Body of pancreas (tissue), 4 donors: ENCODE measurements around the gene CASP9. TPM values are rescaled to one million over a fixed set of nuclear protein-coding genes. Genes with fewer than 3 reads are reported as not detected.
"Not testable (repeated sequence)": the region's sequence is repeated elsewhere in the genome, so short reads cannot be mapped to it uniquely, and the experiment has no call there.

Experiments used
- ATAC-seq: fragments of 150-250 bp; one replicate; pipeline ENCODE4 v1.9.1; 2016
- DNase-seq, 4 donors: peaks; one replicate each; pipeline ENCODE4 v3.0.0-alpha.2; 2019
- H3K27ac ChIP-seq, 4 donors: fragments of 200-600 bp; sonication (generic); 1 replicate in 3 of 4; 2 replicates in 1 of 4; pipeline versions ENCODE4 v1.5.1 to v1.6.1; 2016 to 2019; ENCODE audit warnings: mild to moderate bottlenecking in 1 of 4, mixed read lengths in 1 of 4, moderate library complexity in 1 of 4
- H3K27me3 ChIP-seq, 2 donors: fragments of 200-600 bp; sonication (generic); one replicate each; pipeline ENCODE4 v1.6.0; 2016; ENCODE audit warnings: mild to moderate bottlenecking in 1 of 2
- H3K36me3 ChIP-seq, 2 donors: fragments of 200-600 bp; sonication (generic); replicated peaks in 1 of 2; 2 replicates each; pipeline ENCODE4 v1.5.1; 2016; ENCODE audit warnings: low read depth in 2 of 2; ENCODE audit not compliant: insufficient read depth in 1 of 2
- H3K4me1 ChIP-seq: fragments of 200-600 bp; sonication (generic); one replicate; pipeline ENCODE4 v1.6.0; 2016
- H3K4me3 ChIP-seq, 2 donors: fragments of 200-600 bp; sonication (generic); 1 replicate in 1 of 2; 2 replicates in 1 of 2; pipeline ENCODE4 v1.5.1; 2016 to 2019
- H3K9me3 ChIP-seq, 3 donors: fragments of 200-600 bp; sonication (generic); 1 replicate in 2 of 3; 2 replicates in 1 of 3; pipeline ENCODE4 v1.5.1; 2016
- POLR2A ChIP-seq, 3 donors: fragments of 450-650 bp; IDR thresholded peaks; one replicate each; pipeline ENCODE4 v1.6.1; 2016; ENCODE audit warnings: antibody characterized with exemption in 3 of 3, mild to moderate bottlenecking in 2 of 3
- WGBS, 2 donors: methylation state at CpG; one replicate each; pipeline ENCODE4 v1.1.5; 2017; 5-methylcytosine and 5-hydroxymethylcytosine counted together
- intact Hi-C: fragments of 100-400 bp; cut with DNase I; formaldehyde crosslinking; loops from one replicate; pipeline ENCODE4 v1.15.1; 2023
- total RNA-seq, 2 donors: library from RNA; depleted of rRNA; stranded (reverse); fragments of >200 nt; gene quantifications; one replicate each; pipeline ENCODE4 v1.1.0, GENCODE V29; 2016
- TF ChIP-seq, protein P1 (sequence below), 7 experiments: fragments of 450-650 bp in 4 of 7; fragments of 200-600 bp in 3 of 7; sonication (generic) in 3 of 7; IDR thresholded peaks; one replicate each; pipeline ENCODE4 v1.5.1; 2016 to 2019; ENCODE audit warnings: antibody characterized with exemption in 7 of 7

Gene CASP9
- total RNA-seq, 2 donors from 2014 or later = 12.9 to 21.5 TPM

DNA sequence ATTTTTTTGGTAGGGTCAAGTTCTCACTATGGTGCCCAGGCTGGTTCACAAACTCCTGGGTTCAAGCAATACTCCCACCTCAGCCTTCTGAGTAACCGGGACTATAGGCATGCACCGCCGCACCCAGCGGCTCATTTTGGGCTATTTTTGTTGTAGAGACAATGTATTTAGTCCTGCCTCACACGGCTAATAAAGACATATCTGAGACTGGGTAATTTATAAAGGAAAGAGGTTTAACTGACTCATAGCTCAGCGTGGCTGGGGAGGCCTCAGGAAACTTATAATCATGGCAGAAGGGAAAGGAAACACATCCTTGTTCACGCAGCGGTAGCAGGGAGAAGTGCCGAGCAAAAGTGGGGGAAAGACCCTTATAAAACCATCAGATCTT lies 63.3 kb downstream of the CASP9 start:
- intact Hi-C loops = no loop called here
- ATAC-seq (no peak), DNase-seq (no peak)
- Histone ChIP-seq H3K27me3 (no peaks in the 10 kb centered on the region), H3K4me3 (no peak overlapping the region), H3K27ac (peak overlapping the region; percentile 36 to 87 (median 75)), H3K9me3 (no peaks in the 10 kb centered on the region), H3K4me1 (peaks cover 85% of the 10 kb centered on the region), H3K36me3 (no peaks in the 10 kb centered on the region)
- WGBS, 2 donors = 53% methylated on average over 9 of the region's 9 CpGs
- TF ChIP-seq POLR2A (IDR thresholded peaks at IDR 0.05) = no peak
- TF ChIP-seq, protein P1, sequence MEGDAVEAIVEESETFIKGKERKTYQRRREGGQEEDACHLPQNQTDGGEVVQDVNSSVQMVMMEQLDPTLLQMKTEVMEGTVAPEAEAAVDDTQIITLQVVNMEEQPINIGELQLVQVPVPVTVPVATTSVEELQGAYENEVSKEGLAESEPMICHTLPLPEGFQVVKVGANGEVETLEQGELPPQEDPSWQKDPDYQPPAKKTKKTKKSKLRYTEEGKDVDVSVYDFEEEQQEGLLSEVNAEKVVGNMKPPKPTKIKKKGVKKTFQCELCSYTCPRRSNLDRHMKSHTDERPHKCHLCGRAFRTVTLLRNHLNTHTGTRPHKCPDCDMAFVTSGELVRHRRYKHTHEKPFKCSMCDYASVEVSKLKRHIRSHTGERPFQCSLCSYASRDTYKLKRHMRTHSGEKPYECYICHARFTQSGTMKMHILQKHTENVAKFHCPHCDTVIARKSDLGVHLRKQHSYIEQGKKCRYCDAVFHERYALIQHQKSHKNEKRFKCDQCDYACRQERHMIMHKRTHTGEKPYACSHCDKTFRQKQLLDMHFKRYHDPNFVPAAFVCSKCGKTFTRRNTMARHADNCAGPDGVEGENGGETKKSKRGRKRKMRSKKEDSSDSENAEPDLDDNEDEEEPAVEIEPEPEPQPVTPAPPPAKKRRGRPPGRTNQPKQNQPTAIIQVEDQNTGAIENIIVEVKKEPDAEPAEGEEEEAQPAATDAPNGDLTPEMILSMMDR (IDR thresholded peaks at IDR 0.05) = no peak

DNA sequence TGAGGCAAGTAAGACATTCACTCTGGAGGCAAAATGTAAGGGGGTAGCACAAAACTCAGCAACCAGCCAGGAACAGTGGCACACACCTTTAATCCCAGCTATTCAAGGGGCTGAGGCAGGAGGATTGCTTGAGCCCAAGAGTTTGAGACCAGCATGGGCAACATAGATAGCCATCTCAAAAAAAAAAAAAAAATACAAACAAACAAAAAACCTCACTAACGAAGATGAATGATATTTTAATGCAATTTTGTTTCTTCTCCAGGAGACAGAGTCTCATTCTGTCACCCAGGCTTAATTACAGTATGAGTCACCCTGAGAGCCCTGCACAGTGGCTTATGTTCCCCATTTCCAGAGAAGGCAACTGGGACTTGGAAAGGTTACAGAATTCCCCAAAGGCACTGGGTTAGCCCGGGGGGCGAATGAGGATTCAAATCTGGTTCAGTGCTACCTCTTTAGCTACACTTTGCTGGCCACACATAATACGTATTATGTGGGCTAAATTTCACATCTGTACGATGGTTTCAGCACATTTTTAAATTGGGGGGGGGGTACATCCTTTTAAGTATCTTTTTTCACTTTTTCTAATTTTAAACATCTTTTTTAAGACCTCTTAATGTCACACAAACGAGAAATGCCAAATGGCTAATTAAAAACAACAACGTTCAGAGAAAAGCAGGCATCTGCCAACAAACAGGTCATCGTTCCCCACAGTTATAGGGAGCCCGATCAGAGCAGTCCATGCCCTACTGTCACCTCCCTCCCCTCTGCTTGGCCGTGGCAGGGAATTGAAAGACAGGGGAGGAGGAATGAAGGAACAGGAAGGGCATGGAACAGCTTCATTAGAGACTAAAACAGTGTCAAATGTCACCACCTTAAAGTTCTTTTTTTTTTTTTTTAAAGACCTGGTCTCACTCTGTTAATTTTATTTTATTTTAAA lies 64.0 kb downstream of the CASP9 start:
- H3K9me3 ChIP-seq = no peaks in the 10 kb centered on the region
- TF ChIP-seq POLR2A (IDR thresholded peaks at IDR 0.05) = no peak
- TF ChIP-seq, protein P1 (IDR thresholded peaks at IDR 0.05) = no peak
- H3K27ac ChIP-seq = peak overlapping the region; percentile 67 to 87 (median 76)
- H3K4me3 ChIP-seq = no peak overlapping the region
- no peaks in the 10 kb centered on the region for H3K36me3 ChIP-seq
- intact Hi-C loops = no loop called here
- H3K27me3 ChIP-seq = no peaks in the 10 kb centered on the region
- WGBS, 2 donors = 19 to 32% methylated on average over 10 of the region's 10 CpGs
- H3K4me1 ChIP-seq = peaks cover 88% of the 10 kb centered on the region
- ATAC-seq (no peak), DNase-seq (peak in 2 of 4 donors; percentile 53 to 57)

DNA sequence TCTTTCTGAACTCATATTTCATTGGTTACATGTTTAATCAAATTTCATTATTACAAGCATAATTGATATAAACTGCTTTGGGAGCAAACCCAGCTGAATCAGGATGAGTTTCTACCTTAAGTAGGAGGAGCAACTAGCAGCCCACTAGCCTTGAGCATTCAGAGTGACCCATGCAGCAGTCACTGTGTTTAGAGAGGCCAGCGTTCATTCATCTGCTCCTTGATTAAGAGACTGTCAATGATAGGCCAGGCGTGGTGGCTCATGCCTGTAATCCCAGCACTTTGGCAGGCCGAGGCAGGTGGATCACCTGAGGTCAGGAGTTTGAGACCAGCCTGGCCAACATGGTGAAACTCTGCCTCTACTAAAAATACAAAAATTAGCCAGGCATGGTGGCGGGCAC lies 65.6 kb downstream of the CASP9 start:
- Histone ChIP-seq H3K27ac (peak overlapping the region; percentile 45 to 87 (median 75)), H3K4me1 (peaks cover 83% of the 10 kb centered on the region)
- H3K36me3 ChIP-seq, H3K4me3 ChIP-seq, ATAC-seq, H3K9me3 ChIP-seq, intact Hi-C loops, H3K27me3 ChIP-seq: not testable (repeated sequence)
- TF ChIP-seq POLR2A (IDR thresholded peaks at IDR 0.05) = peak in 1 of 3 donors; percentile 13
- DNase-seq = peak in 3 of 4 donors; percentile 52 to 65 (median 54)
- WGBS, 2 donors = 38 to 44% methylated on average over 2 to 4 of the region's 4 CpGs

DNA sequence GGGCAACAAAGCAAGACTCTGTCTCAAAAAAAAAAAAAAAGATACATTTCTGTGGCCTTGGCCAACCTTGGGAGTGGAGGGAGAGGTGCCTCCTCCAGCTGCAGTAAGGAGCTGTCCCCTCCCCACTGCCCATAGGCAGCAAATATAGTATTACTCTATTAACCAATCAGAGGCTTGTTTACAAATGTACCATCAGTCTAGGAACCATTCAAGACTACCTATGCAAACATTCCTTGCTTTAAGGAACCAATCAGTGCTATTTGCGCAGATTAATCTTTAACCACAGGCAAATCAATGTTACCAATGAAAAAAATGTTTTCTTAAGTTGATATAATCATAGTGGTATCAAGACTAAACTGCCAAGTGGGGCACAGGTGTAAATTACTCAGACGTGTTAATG lies 66.4 kb downstream of the CASP9 start:
- H3K4me3 ChIP-seq = no peak overlapping the region
- intact Hi-C loops = no loop called here
- no peaks in the 10 kb centered on the region for H3K36me3 ChIP-seq
- peak overlapping the region in 3 of 4 donors; percentile 83 to 87 (median 83) for H3K27ac ChIP-seq
- no peaks in the 10 kb centered on the region for H3K27me3 ChIP-seq
- WGBS, 2 donors = 31 to 40% methylated on average over 2 of the region's 2 CpGs
- no peak for TF ChIP-seq POLR2A (IDR thresholded peaks at IDR 0.05)
- TF ChIP-seq, protein P1 (IDR thresholded peaks at IDR 0.05) = no peak
- no peaks in the 10 kb centered on the region for H3K9me3 ChIP-seq
- DNase-seq (peak in 3 of 4 donors; percentile 67), ATAC-seq (peak; percentile 61)
- H3K4me1 ChIP-seq = peaks cover 81% of the 10 kb centered on the region

DNA sequence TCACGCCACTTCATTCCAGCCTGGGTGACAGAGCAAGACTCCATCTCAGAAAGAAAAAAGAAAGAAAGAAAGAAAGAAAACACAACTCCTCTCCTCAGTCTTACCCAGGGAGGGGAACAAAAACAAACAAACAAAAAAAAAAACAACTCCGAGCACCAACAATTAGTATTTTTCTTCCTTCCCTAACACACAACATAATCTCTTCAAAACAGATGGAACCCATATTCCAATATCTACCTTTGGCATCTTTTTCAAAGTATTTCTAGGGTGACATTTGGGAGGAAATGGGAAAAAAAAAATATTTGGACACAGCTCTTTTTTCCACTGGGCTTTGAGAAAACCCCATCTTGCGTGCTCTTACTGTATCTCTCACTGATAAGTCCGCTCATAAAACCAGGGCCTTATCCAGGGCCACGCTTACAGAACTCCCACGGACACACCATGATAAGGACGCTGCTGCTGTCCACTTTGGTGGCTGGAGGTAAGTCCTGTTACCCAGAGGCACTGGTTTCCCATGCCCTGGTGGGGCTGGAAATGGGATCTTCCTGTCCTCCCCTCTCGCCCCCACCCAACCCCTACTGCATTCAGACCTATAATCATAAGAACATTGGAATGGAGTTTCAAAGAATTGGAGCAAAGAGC lies 67.6 kb downstream of the CASP9 start, which contains the start of gene CELA2A:
Gene CELA2A (plus strand): TSS at position 420 of the 642 bp plus-strand sequence. CDS start 22 bp downstream, at position 442.
- WGBS, 2 donors = 33 to 42% methylated on average over 8 of the region's 8 CpGs
- H3K36me3 ChIP-seq = no peaks in the 10 kb centered on the region
- TF ChIP-seq POLR2A (IDR thresholded peaks at IDR 0.05) = no peak
- TF ChIP-seq, protein P1 (IDR thresholded peaks at IDR 0.05) = no peak
- intact Hi-C loops = no loop called here
- H3K4me1 ChIP-seq = peaks cover 87% of the 10 kb centered on the region
- peak within 1 kb of the TSS; percentile 83 to 87 (median 84) for H3K27ac ChIP-seq
- no peak within 1 kb of the TSS for H3K4me3 ChIP-seq
- ATAC-seq (no peak), DNase-seq (no peak)
- H3K27me3 ChIP-seq = no peaks in the 10 kb centered on the region
- no peaks in the 10 kb centered on the region for H3K9me3 ChIP-seq
